WTC11 (cell line): Measurements from ENCODE around the gene HDHD2. TPM values are rescaled to one million over a fixed set of nuclear protein-coding genes. Genes with fewer than 3 reads are reported as not detected.
A peak's percentile ranks its signal among the peaks of the same experiment; 100 is the strongest.

Experiments used
- ATAC-seq: fragments of 200-7000 bp; cut with Tn5 transposase; 2 replicates; pipeline ENCODE4 v1.10.0; 2021; ENCODE audit warnings: mild to moderate bottlenecking, moderate library complexity
- CTCF ChIA-PET: fragments of 300-600 bp; sonication (Branson Sonifier 250); formaldehyde crosslinking; loops from one replicate; lab custom pipeline; 2021; ENCODE audit warnings: antibody characterized with exemption; lab: Charles Lee
- POLR2A ChIA-PET: fragments of 350-600 bp; sonication (Branson Sonifier 250); formaldehyde crosslinking; loops from one replicate; lab custom pipeline; 2021; ENCODE audit warnings: antibody characterized with exemption; lab: Charles Lee
- DNase-seq: peaks from one replicate; pipeline ENCODE4 v3.0.0; 2021; ENCODE audit warnings: low spot score
- H3K27ac Mint-ChIP-seq: 2 replicates; pipeline ENCODE4 v1.8.0; 2021; ENCODE audit warnings: mixed read lengths
- H3K27me3 Mint-ChIP-seq: 2 replicates; pipeline ENCODE4 v1.8.0; 2021; ENCODE audit warnings: low read depth, mild to moderate bottlenecking, moderate library complexity, mixed read lengths
- H3K36me3 Mint-ChIP-seq: 2 replicates; pipeline ENCODE4 v1.8.0; 2021; ENCODE audit warnings: mixed read lengths
- H3K4me1 Mint-ChIP-seq: 2 replicates; pipeline ENCODE4 v1.8.0; 2022; ENCODE audit warnings: mixed read lengths
- H3K4me3 Mint-ChIP-seq: 2 replicates; pipeline ENCODE4 v1.8.0; 2021; ENCODE audit warnings: mild to moderate bottlenecking, moderate library complexity, mixed read lengths
- H3K9me3 Mint-ChIP-seq: 2 replicates; pipeline ENCODE4 v1.8.0; 2021; ENCODE audit warnings: mixed read lengths
- ATF3 ChIP-seq: sonication (generic); formaldehyde crosslinking; conservative IDR thresholded peaks from 2 replicates; pipeline ENCODE4 v1.8.1; 2022; ENCODE audit warnings: mild to moderate bottlenecking, missing genetic modification reagents
- FOXJ3 ChIP-seq: sonication (generic); formaldehyde crosslinking; IDR thresholded peaks from 2 replicates; pipeline ENCODE4 v1.9.0; 2021; ENCODE audit warnings: missing genetic modification reagents, mild to moderate bottlenecking, borderline replicate concordance
- FOXP1 ChIP-seq: sonication (generic); formaldehyde crosslinking; IDR thresholded peaks from 2 replicates; pipeline ENCODE4 v1.8.0; 2022; ENCODE audit warnings: missing genetic modification reagents, mild to moderate bottlenecking, moderate library complexity, borderline replicate concordance
- GTF2I ChIP-seq: fragments of 250-450 bp; sonication (Bioruptor Pico); conservative IDR thresholded peaks from 2 replicates; pipeline ENCODE4 v1.4.0; 2021; ENCODE audit warnings: mild to moderate bottlenecking
- HMGA2 ChIP-seq: fragments of 250-450 bp; sonication (Bioruptor Pico); IDR thresholded peaks from 2 replicates; pipeline ENCODE4 v1.4.0; 2021; ENCODE audit warnings: mild to moderate bottlenecking, moderate library complexity
- IRF2 ChIP-seq: sonication (generic); formaldehyde crosslinking; IDR thresholded peaks from 2 replicates; pipeline ENCODE4 v1.8.0; 2022; ENCODE audit warnings: low read depth, missing genetic modification reagents, borderline replicate concordance
- JAZF1 ChIP-seq: fragments of 250-450 bp; sonication (Bioruptor Pico); IDR thresholded peaks from 2 replicates; pipeline ENCODE4 v1.9.0; 2021; ENCODE audit warnings: moderate library complexity, mild to moderate bottlenecking, inconsistent platforms
- NR1H2 ChIP-seq: sonication (generic); formaldehyde crosslinking; IDR thresholded peaks from 2 replicates; pipeline ENCODE4 v1.9.0; 2021; ENCODE audit warnings: mild to moderate bottlenecking, moderate library complexity, missing genetic modification reagents
- NR2C2 ChIP-seq: sonication (generic); formaldehyde crosslinking; IDR thresholded peaks from 2 replicates; pipeline ENCODE4 v1.8.0; 2022; ENCODE audit warnings: mild to moderate bottlenecking, missing genetic modification reagents
- PREB ChIP-seq: sonication (generic); formaldehyde crosslinking; IDR thresholded peaks from 2 replicates; pipeline ENCODE4 v1.8.1; 2022; ENCODE audit warnings: mild to moderate bottlenecking, missing genetic modification reagents, moderate library complexity, borderline replicate concordance
- PRRX2 ChIP-seq: fragments of 250-450 bp; sonication (Bioruptor Pico); IDR thresholded peaks from 2 replicates; pipeline ENCODE4 v1.8.0; 2021; ENCODE audit warnings: mild to moderate bottlenecking
- SOX15 ChIP-seq: fragments of 250-450 bp; sonication (Bioruptor Pico); IDR thresholded peaks from 2 replicates; pipeline ENCODE4 v1.9.0; 2021; ENCODE audit warnings: mild to moderate bottlenecking
- ZNF138 ChIP-seq: sonication (generic); formaldehyde crosslinking; conservative IDR thresholded peaks from 2 replicates; pipeline ENCODE4 v1.8.1; 2022; ENCODE audit warnings: mild to moderate bottlenecking, moderate library complexity, missing genetic modification reagents
- ZNF219 ChIP-seq: sonication (generic); formaldehyde crosslinking; IDR thresholded peaks from 2 replicates; pipeline ENCODE4 v1.8.0; 2023; ENCODE audit warnings: missing genetic modification reagents, mild to moderate bottlenecking, borderline replicate concordance
- ZNF396 ChIP-seq: fragments of 250-450 bp; sonication (Bioruptor Pico); IDR thresholded peaks from 2 replicates; pipeline ENCODE4 v1.8.0; 2021; ENCODE audit warnings: mild to moderate bottlenecking, moderate library complexity, borderline replicate concordance
- ZNF532 ChIP-seq: fragments of 250-450 bp; sonication (Bioruptor Pico); IDR thresholded peaks from 2 replicates; pipeline ENCODE4 v1.9.0; 2021; ENCODE audit warnings: mild to moderate bottlenecking, borderline replicate concordance
- total RNA-seq: library from RNA; stranded (reverse); gene quantifications from 3 replicates; pipeline ENCODE4 v1.2.3, GENCODE V29; 2021
- TF ChIP-seq, protein P1 (sequence below): sonication (generic); formaldehyde crosslinking; IDR thresholded peaks from 2 replicates; pipeline ENCODE4 v1.8.1; 2023; ENCODE audit warnings: mild to moderate bottlenecking, missing genetic modification reagents
- TF ChIP-seq, protein P2 (sequence below): sonication (generic); formaldehyde crosslinking; IDR thresholded peaks from 2 replicates; pipeline ENCODE4 v1.8.0; 2023; ENCODE audit warnings: missing genetic modification reagents, mild to moderate bottlenecking, borderline replicate concordance

HDHD2 gene
- total RNA-seq, 1 experiment from 2014 or later: 42.1 TPM

GRCh38 chr18:47109720-47110119 is 40.6 kb downstream of the HDHD2 start (continued):
- TF ChIP-seq ZNF532 (no peak), SOX15 (no peak), ZNF219 (CRISPR knock-in tag) (no peak), ZNF138 (CRISPR knock-in tag) (no peak)

- Mint-ChIP-seq H3K9me3 (no peaks in the 10 kb centered on the region), H3K4me1 (peaks cover 30% of the 10 kb centered on the region), H3K27me3 (no peaks in the 10 kb centered on the region), H3K27ac (no peak overlapping the region), H3K4me3 (no peak overlapping the region), H3K36me3 (peaks cover 26% of the 10 kb centered on the region)
- peak; percentile 60 for ATAC-seq
- no peak for DNase-seq
- TF ChIP-seq FOXP1 (CRISPR knock-in tag) (no peak), ZNF396 (CRISPR knock-in tag) (no peak), JAZF1 (no peak), GTF2I (no peak), NR1H2 (no peak), NR2C2 (CRISPR knock-in tag) (no peak), ZNF532 (no peak), HMGA2 (CRISPR knock-in tag) (no peak), FOXJ3 (no peak), PRRX2 (CRISPR knock-in tag) (no peak), ATF3 (CRISPR knock-in tag) (no peak), IRF2 (CRISPR knock-in tag) (no peak), PREB (no peak)
- TF ChIP-seq, protein P1, sequence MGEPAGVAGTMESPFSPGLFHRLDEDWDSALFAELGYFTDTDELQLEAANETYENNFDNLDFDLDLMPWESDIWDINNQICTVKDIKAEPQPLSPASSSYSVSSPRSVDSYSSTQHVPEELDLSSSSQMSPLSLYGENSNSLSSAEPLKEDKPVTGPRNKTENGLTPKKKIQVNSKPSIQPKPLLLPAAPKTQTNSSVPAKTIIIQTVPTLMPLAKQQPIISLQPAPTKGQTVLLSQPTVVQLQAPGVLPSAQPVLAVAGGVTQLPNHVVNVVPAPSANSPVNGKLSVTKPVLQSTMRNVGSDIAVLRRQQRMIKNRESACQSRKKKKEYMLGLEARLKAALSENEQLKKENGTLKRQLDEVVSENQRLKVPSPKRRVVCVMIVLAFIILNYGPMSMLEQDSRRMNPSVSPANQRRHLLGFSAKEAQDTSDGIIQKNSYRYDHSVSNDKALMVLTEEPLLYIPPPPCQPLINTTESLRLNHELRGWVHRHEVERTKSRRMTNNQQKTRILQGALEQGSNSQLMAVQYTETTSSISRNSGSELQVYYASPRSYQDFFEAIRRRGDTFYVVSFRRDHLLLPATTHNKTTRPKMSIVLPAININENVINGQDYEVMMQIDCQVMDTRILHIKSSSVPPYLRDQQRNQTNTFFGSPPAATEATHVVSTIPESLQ (CRISPR knock-in tag): no peak
- TF ChIP-seq, protein P2, sequence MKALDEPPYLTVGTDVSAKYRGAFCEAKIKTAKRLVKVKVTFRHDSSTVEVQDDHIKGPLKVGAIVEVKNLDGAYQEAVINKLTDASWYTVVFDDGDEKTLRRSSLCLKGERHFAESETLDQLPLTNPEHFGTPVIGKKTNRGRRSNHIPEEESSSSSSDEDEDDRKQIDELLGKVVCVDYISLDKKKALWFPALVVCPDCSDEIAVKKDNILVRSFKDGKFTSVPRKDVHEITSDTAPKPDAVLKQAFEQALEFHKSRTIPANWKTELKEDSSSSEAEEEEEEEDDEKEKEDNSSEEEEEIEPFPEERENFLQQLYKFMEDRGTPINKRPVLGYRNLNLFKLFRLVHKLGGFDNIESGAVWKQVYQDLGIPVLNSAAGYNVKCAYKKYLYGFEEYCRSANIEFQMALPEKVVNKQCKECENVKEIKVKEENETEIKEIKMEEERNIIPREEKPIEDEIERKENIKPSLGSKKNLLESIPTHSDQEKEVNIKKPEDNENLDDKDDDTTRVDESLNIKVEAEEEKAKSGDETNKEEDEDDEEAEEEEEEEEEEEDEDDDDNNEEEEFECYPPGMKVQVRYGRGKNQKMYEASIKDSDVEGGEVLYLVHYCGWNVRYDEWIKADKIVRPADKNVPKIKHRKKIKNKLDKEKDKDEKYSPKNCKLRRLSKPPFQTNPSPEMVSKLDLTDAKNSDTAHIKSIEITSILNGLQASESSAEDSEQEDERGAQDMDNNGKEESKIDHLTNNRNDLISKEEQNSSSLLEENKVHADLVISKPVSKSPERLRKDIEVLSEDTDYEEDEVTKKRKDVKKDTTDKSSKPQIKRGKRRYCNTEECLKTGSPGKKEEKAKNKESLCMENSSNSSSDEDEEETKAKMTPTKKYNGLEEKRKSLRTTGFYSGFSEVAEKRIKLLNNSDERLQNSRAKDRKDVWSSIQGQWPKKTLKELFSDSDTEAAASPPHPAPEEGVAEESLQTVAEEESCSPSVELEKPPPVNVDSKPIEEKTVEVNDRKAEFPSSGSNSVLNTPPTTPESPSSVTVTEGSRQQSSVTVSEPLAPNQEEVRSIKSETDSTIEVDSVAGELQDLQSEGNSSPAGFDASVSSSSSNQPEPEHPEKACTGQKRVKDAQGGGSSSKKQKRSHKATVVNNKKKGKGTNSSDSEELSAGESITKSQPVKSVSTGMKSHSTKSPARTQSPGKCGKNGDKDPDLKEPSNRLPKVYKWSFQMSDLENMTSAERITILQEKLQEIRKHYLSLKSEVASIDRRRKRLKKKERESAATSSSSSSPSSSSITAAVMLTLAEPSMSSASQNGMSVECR (CRISPR knock-in tag): no peak
- ChIA-PET POLR2A (no interaction called here), CTCF (interaction anchor here (4.8 kb wide), 1 partner anchor 95 kb away, joined by 38 read pairs; no protein-coding TSS in a partner anchor)
Measured at GRCh38 chr18:47108998-47109405, 41.3 kb downstream of the HDHD2 start.
